GM23338 (cell line): ENCODE data around the gene RTKN. TPM values are rescaled to one million over a fixed set of nuclear protein-coding genes. Genes with fewer than 3 reads are reported as not detected.
A peak's percentile ranks its signal among the peaks of the same experiment; 100 is the strongest.

Source experiments
- ATAC-seq: fragments of 200-7000 bp; cut with Tn5 transposase; 3 replicates; pipeline ENCODE4 v1.9.1; 2020
- DNase-seq: peaks from one replicate; pipeline ENCODE4 v3.0.0-alpha.2; 2015; ENCODE audit warnings: low spot score
- H2AFZ ChIP-seq: fragments of 200-600 bp; sonication (generic); 2 replicates; pipeline ENCODE4 v1.8.0; 2016; ENCODE audit warnings: antibody characterized with exemption, mild to moderate bottlenecking, moderate library complexity
- H3F3A ChIP-seq: fragments of 200-600 bp; sonication (generic); replicated peaks from 2 replicates; pipeline ENCODE4 v1.8.0; 2017; ENCODE audit warnings: antibody characterized with exemption, mixed run types, low read depth
- H3K27ac ChIP-seq: fragments of 200-600 bp; sonication (generic); 2 replicates; pipeline ENCODE4 v1.6.1; 2016; ENCODE audit warnings: low read depth
- H3K27me3 ChIP-seq: fragments of 200-600 bp; sonication (generic); 2 replicates; pipeline ENCODE4 v1.8.0; 2016; ENCODE audit warnings: mild to moderate bottlenecking, mixed run types, moderate library complexity; ENCODE audit not compliant: insufficient read depth
- H3K36me3 ChIP-seq: fragments of 200-600 bp; sonication (generic); 2 replicates; pipeline ENCODE4 v1.8.0; 2016; ENCODE audit warnings: mild to moderate bottlenecking; ENCODE audit not compliant: insufficient read depth
- H3K4me1 ChIP-seq: fragments of 200-600 bp; sonication (generic); 2 replicates; pipeline ENCODE4 v1.8.0; 2016; ENCODE audit warnings: mild to moderate bottlenecking, moderate library complexity; ENCODE audit not compliant: insufficient read depth
- H3K4me2 ChIP-seq: fragments of 200-600 bp; sonication (generic); 2 replicates; pipeline ENCODE4 v1.7.1; 2017; ENCODE audit warnings: mixed run types
- H3K4me3 ChIP-seq: fragments of 200-600 bp; sonication (generic); 2 replicates; pipeline ENCODE4 v1.6.1; 2016; ENCODE audit warnings: mixed run types
- H3K79me2 ChIP-seq: fragments of 200-600 bp; sonication (generic); replicated peaks from 2 replicates; pipeline ENCODE4 v1.8.0; 2017; ENCODE audit warnings: mild to moderate bottlenecking; ENCODE audit not compliant: insufficient read depth
- H3K9me2 ChIP-seq: fragments of 200-600 bp; sonication (generic); 2 replicates; pipeline ENCODE4 v1.8.0; 2017; ENCODE audit not compliant: insufficient read depth
- H4K20me1 ChIP-seq: fragments of 200-600 bp; sonication (generic); replicated peaks from 2 replicates; pipeline ENCODE4 v1.8.0; 2017; ENCODE audit warnings: mild to moderate bottlenecking; ENCODE audit not compliant: insufficient read depth
- H3K27ac Mint-ChIP-seq: 2 replicates; pipeline ENCODE4 v1.8.0; 2020; ENCODE audit warnings: inconsistent platforms, mild to moderate bottlenecking, moderate library complexity, mixed read lengths
- H3K27me3 Mint-ChIP-seq: 3 replicates; pipeline ENCODE4 v1.8.0; 2022; ENCODE audit warnings: low read depth, mild to moderate bottlenecking, moderate library complexity, mixed read lengths, inconsistent platforms; ENCODE audit not compliant: insufficient read depth, poor library complexity
- H3K36me3 Mint-ChIP-seq: 3 replicates; pipeline ENCODE4 v1.8.0; 2021; ENCODE audit warnings: low read depth, mild to moderate bottlenecking, inconsistent platforms, moderate library complexity, mixed read lengths
- H3K4me1 Mint-ChIP-seq: 3 replicates; pipeline ENCODE4 v1.8.0; 2020; ENCODE audit warnings: mild to moderate bottlenecking, inconsistent platforms, mixed read lengths
- H3K4me3 Mint-ChIP-seq: 3 replicates; pipeline ENCODE4 v1.8.0; 2021; ENCODE audit warnings: moderate library complexity, mild to moderate bottlenecking, inconsistent platforms, mixed read lengths
- H3K9me3 Mint-ChIP-seq: 3 replicates; pipeline ENCODE4 v1.8.0; 2020; ENCODE audit warnings: moderate library complexity, mild to moderate bottlenecking, inconsistent platforms, mixed read lengths
- CREB1 ChIP-seq: fragments of 250-450 bp; sonication (Bioruptor Pico); IDR thresholded peaks from 2 replicates; pipeline ENCODE4 v1.5.0; 2020; ENCODE audit warnings: low read depth, mild to moderate bottlenecking, moderate library complexity
- ETS1 ChIP-seq: IDR thresholded peaks from 2 replicates; pipeline ENCODE4 v1.6.1; 2016; ENCODE audit warnings: antibody characterized with exemption
- EZH2 ChIP-seq: fragments of 200-600 bp; sonication (generic); IDR thresholded peaks from one replicate; pipeline ENCODE4 v1.8.0; 2017; ENCODE audit warnings: antibody characterized with exemption, mild to moderate bottlenecking, low read depth; ENCODE audit not compliant: unreplicated experiment
- JUNB ChIP-seq: IDR thresholded peaks from one replicate; pipeline ENCODE4 v1.6.1; 2016; ENCODE audit warnings: antibody characterized with exemption; ENCODE audit not compliant: unreplicated experiment
- POLR2AphosphoS5 ChIP-seq: IDR thresholded peaks from 2 replicates; pipeline ENCODE4 v1.6.1; 2016; ENCODE audit warnings: antibody characterized with exemption, low read depth
- REST ChIP-seq: IDR thresholded peaks from one replicate; pipeline ENCODE4 v1.6.1; 2018; ENCODE audit warnings: antibody characterized with exemption; ENCODE audit not compliant: unreplicated experiment
- ZNF331 ChIP-seq: fragments of 250-450 bp; sonication (Bioruptor Pico); IDR thresholded peaks from 2 replicates; pipeline ENCODE4 v1.5.0; 2020; ENCODE audit warnings: low read depth, mild to moderate bottlenecking, moderate library complexity
- polyA plus RNA-seq: library from polyadenylated mRNA; unstranded; fragments of >200 nt; fragmentation: Nextera tagmentation; extraction: Ambion mirVana; gene quantifications from 2 replicates; pipeline ENCODE4 v1.2.1, GENCODE V29; 2016
- total RNA-seq: library from RNA; depleted of rRNA; stranded (reverse); fragments of >200 nt; shearing (Covaris generic); gene quantifications from 2 replicates; pipeline ENCODE4 v1.2.3, GENCODE V29; 2014

The RTKN gene
- total and polyA plus RNA-seq, 2 experiments from 2014 or later: 24.5 to 50.0 TPM

GRCh38 chr2:74425523-74425922 is 16.2 kb downstream of the RTKN start:
- H3K27ac ChIP-seq: no peak overlapping the region
- H3K36me3 Mint-ChIP-seq: peaks cover 55% of the 10 kb centered on the region
- H3F3A ChIP-seq: peaks cover 13% of the 10 kb centered on the region; the same call in 1 of the 2 replicates
- H3K27ac Mint-ChIP-seq: peak overlapping the region; percentile 33; the same call in 1 of the 2 replicates
- no peak overlapping the region for H3K4me3 ChIP-seq
- H3K36me3 ChIP-seq: peaks cover 8% of the 10 kb centered on the region; the same call in 1 of the 2 replicates
- no peak overlapping the region for H2AFZ ChIP-seq
- ATAC-seq (no peak), DNase-seq (no peak)
- H3K4me1 ChIP-seq: no peaks in the 10 kb centered on the region
- TF ChIP-seq CREB1 (CRISPR knock-in tag) (no peak), JUNB (no peak), ZNF331 (no peak), ETS1 (no peak)
- peaks cover 8% of the 10 kb centered on the region for H3K27me3 ChIP-seq
- peaks cover 34% of the 10 kb centered on the region for H3K27me3 Mint-ChIP-seq
- H3K4me3 Mint-ChIP-seq: no peak overlapping the region
- H3K4me1 Mint-ChIP-seq: peaks cover 10% of the 10 kb centered on the region
- no peaks in the 10 kb centered on the region for H3K9me2 ChIP-seq
- no peaks in the 10 kb centered on the region for H3K79me2 ChIP-seq
- no peak overlapping the region for H3K4me2 ChIP-seq
- H3K9me3 Mint-ChIP-seq: no peaks in the 10 kb centered on the region
- H4K20me1 ChIP-seq: peaks cover 5% of the 10 kb centered on the region; the same call in 1 of the 2 replicates

GRCh38 chr2:74424995-74425406 is 16.7 kb downstream of the RTKN start:
- Histone ChIP-seq H3K79me2 (no peaks in the 10 kb centered on the region), H3F3A (peaks cover 13% of the 10 kb centered on the region; the same call in 1 of the 2 replicates), H4K20me1 (peaks cover 5% of the 10 kb centered on the region; the same call in 1 of the 2 replicates), H3K9me2 (no peaks in the 10 kb centered on the region), H2AFZ (no peak overlapping the region), H3K27me3 (peaks cover 13% of the 10 kb centered on the region), H3K4me3 (no peak overlapping the region), H3K36me3 (peaks cover 8% of the 10 kb centered on the region; the same call in 1 of the 2 replicates), H3K4me1 (no peaks in the 10 kb centered on the region), H3K4me2 (no peak overlapping the region), H3K27ac (0 out of 2 replicates have a peak overlapping the region, but pooled peaks have one; percentile 32)
- Mint-ChIP-seq H3K36me3 (peaks cover 49% of the 10 kb centered on the region), H3K27ac (no peak overlapping the region), H3K4me3 (no peak overlapping the region), H3K27me3 (peaks cover 39% of the 10 kb centered on the region), H3K9me3 (no peaks in the 10 kb centered on the region), H3K4me1 (peaks cover 10% of the 10 kb centered on the region)
- TF ChIP-seq REST (no peak), EZH2 (no peak), ETS1 (no peak), POLR2AphosphoS5 (peak; percentile 38)
- ATAC-seq (no peak), DNase-seq (no peak)
